DMS53 treated with DMSO at 0.1 percent for 48 hours (cell line): ENCODE results near the gene PVRIG.
"Not testable (repeated sequence)": the region's sequence is repeated elsewhere in the genome, so short reads cannot be mapped to it uniquely, and the experiment has no call there.

Source experiments
- DNase-seq: peaks from one replicate; lab custom pipeline; 2025; ENCODE audit not compliant: unreplicated experiment; lab: John Stamatoyannopoulos, UW

PVRIG gene

GRCh38 chr7:100192969-100193368 is 26.8 kb upstream of the PVRIG start:
- DNase-seq, result no peak

- no peak for DNase-seq
Observed at GRCh38 chr7:100195222-100195621, 24.5 kb upstream of the PVRIG start.

DNA sequence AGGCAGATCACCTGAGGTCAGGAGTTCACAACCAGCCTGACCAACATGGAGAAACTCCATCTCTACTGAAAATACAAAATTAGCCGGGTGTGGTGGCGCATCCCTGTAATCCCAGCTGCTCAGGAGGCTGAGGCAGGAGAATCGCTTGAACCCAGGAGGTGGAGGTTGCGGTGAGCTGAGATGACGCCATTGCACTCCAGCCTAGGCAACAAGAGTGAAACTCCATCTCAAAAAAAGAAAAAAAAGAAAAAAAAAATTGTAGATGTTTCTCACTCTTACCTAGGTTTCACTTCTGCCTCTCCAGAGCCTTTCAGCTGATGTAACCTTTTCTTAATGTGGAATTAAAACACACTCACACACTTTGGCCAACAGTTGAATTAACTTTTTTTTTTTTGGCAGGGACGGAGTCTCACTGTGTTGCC is 23.8 kb upstream of the PVRIG start:
- not testable (repeated sequence) for DNase-seq

DNA sequence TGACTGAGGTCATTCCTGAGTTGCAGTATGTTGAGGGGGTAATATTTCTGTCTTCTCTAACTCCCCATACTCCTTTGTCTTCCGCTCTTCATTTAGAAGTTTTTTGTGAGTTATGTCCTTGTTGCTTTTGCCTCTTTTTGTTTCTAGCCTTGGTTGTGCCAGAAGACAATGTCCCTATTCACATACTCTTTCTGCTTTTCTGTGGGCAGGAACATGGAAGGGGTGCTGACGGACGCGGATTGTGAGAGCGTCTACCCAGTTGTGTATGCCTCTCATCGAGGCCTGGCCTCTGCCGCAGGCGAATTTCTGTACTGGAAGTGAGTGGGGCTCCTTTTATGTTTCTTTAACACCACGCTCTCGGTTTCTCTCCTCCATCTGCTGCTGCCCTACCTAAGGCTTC is 21.5 kb upstream of the PVRIG start:
- no peak for DNase-seq

- no peak for DNase-seq
Observed at GRCh38 chr7:100200693-100201092, 19.1 kb upstream of the PVRIG start.

- DNase-seq, result no peak
Observed at GRCh38 chr7:100204454-100204853, 15.3 kb upstream of the PVRIG start.

GRCh38 chr7:100208911-100209408 is 10.8 kb upstream of the PVRIG start:
- no peak for DNase-seq

DNA sequence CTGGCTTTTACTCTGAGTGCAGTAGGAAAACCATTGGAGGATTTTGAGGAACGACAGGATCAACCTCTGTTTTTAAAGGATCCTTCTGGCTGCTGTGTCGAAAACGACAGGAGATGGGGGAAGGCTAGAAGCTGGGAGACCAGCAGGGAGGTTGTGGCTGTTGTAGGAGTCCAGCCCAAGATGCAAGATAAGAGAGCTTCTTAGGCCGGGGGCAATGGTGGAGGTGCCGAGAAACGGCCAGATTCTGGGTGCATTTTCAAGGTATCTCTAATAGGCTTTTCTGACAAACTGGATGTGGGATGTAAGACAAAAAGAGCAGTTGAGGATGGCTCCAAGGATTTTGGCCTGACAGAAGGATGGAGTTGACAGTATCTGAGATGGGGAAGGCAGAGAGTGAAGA is 10.3 kb upstream of the PVRIG start:
- no peak for DNase-seq

GRCh38 chr7:100210805-100211204 is 8.9 kb upstream of the PVRIG start:
- no peak for DNase-seq

GRCh38 chr7:100211342-100211780 is 8.4 kb upstream of the PVRIG start:
- DNase-seq, result no peak

DNA sequence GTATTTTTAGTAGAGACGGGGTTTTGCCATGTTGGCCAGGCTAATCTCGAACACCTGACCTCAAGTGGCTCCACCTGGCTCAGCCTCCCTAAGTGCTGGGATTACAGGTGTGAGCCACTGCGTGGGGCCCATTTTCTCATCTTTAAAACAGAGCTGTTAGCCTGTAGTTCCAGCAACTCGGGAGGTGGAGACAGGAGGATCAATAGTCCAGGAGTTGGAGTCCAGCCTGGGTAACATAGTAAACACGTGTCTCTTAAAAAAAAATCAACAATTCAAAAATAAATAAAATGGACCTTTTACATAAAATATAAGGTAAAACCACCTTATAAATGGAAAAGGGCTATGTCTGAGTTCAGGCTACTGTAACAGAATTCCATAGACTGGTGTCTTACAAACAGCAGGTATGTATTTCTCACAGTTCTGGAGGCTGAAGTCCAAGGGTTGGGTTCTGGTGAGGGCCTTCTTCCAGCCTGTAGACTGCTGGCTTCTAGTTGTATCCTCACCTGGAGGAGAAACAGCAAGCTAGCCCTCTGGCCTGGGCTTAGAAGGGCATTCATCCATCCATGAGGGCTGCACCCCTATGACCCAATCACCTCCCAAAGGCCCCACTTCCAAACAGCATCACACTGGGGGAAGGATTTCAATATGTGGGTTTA is 7.0 kb upstream of the PVRIG start:
- no peak for DNase-seq

DNA sequence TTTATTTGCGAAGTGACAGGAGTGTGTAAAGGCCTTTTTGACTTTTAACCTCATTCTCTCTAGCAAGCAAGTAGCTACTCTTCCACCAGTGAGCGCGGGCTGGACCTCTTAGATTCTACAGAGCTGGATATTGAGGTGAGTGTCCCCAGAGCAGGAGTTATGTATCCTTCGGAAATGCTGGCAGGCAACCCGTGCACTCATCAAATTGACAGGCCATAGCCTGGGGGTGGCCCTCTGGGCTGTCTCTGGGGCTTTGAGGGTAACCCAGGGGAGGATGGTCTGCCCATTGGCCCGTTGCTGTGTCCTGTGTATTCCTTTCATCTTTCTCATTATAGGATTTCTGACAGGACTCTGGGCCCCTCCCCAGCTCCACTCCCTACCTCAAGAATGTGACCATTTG is 6.1 kb upstream of the PVRIG start:
- DNase-seq, result no peak

- not testable (repeated sequence) for DNase-seq
Observed at GRCh38 chr7:100214356-100214755, 5.4 kb upstream of the PVRIG start.

DNA sequence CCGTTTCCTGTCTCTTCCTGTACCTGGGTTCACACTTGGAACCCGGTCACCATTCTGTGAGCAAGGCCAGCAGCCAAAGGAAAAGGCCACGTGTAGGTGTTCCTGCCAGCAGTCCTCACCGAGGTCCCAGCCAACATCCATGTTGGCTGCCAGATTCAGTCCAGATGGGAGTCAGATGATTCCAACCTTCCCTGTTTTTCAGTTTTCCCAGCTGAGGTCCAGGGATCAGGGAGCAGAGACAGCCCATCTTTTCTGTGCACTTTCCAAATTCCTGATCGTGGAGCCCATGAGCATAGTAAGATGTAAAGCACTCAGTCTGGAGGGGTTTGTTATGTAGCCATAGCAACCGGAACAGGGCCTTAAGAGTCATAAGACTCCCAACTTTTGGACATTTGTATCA is 3.9 kb upstream of the PVRIG start:
- no peak for DNase-seq

GRCh38 chr7:100217934-100218333 is 1.8 kb upstream of the PVRIG start:
- peak; percentile 87 for DNase-seq

GRCh38 chr7:100219271-100219737 is 445 bp upstream of the PVRIG start:
- DNase-seq, result no peak

GRCh38 chr7:100220586-100221230 is 959 bp downstream of the PVRIG start:
- no peak for DNase-seq

GRCh38 chr7:100221231-100221718 is 1.5 kb downstream of the PVRIG start:
- DNase-seq, result no peak

DNA sequence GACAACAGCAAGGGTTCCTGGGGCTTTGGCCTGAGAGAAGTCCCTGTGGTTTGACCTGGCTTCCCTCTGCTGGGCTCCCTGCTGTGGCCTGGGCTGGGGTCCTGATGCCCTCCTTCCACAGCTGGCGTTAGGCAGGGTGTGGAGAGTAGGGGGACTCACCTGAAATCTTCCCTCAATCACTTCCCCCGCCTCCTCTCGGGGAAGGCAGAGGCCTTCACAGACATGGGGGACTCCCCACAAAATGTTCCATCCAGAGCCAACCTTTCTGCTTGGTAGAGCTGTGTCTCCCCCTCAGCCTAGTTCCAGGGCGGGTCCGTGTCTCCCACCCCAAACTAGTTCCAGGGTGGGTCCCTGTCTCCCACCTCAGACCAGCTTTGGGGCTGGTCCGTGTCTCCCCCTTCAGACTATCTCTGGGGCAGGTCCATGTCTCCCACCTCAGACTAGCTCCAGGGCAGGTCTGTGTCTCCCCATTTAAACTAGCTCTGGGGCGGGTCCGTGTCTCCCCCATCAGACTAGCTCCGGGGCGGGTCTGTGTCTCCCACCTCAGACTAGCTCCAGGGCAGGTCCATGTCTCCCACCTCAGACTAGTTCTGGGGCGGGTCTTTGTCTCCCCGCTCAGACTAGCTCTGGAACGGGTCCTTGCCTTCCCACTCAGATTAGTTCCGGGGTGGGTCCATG is 2.2 kb downstream of the PVRIG start:
- no peak for DNase-seq

- DNase-seq, result no peak
Observed at GRCh38 chr7:100222445-100223132, 2.8 kb downstream of the PVRIG start.

GRCh38 chr7:100223376-100223927 is 3.7 kb downstream of the PVRIG start:
- DNase-seq, result not testable (repeated sequence)
